Stimulated activated CD8-positive, alpha-beta memory T cell treated with anti-CD3 and anti-CD28 coated beads, Interleukin-7, amount 100 ng/mL, for 1 hour (primary cell): Measurements from ENCODE around the gene MAP3K5.

Experiments used
- DNase-seq, 2 donors: peaks; one replicate each; pipeline ENCODE4 v3.0.0-alpha.2; 2020; ENCODE audit warnings: low read depth in 2 of 2

Gene MAP3K5

GRCh38 chr6:136683209-136683941 lies 108.9 kb downstream of the MAP3K5 start:
- no peak for DNase-seq

GRCh38 chr6:136682292-136682691 lies 110.0 kb downstream of the MAP3K5 start:
- no peak for DNase-seq

GRCh38 chr6:136677822-136678221 lies 114.5 kb downstream of the MAP3K5 start:
- no peak for DNase-seq

- no peak for DNase-seq
These were observed 114.9 kb downstream of the MAP3K5 start for GRCh38 chr6:136677344-136677743.

GRCh38 chr6:136676075-136676474 lies 116.2 kb downstream of the MAP3K5 start:
- no peak for DNase-seq

- no peak for DNase-seq
These were observed 118.7 kb downstream of the MAP3K5 start for GRCh38 chr6:136673571-136673970.

- no peak for DNase-seq
These were observed 120.1 kb downstream of the MAP3K5 start for GRCh38 chr6:136672144-136672543.

GRCh38 chr6:136669299-136669699 lies 123.0 kb downstream of the MAP3K5 start:
- DNase-seq: no peak

- no peak for DNase-seq
These were observed 123.7 kb downstream of the MAP3K5 start for GRCh38 chr6:136668571-136668970.

GRCh38 chr6:136666041-136666440 lies 126.2 kb downstream of the MAP3K5 start:
- DNase-seq: no peak

- no peak for DNase-seq
These were observed 129.7 kb downstream of the MAP3K5 start for GRCh38 chr6:136662347-136663237.

GRCh38 chr6:136660727-136661126 lies 131.6 kb downstream of the MAP3K5 start:
- DNase-seq: no peak

- DNase-seq: no peak
These were observed 132.2 kb downstream of the MAP3K5 start for GRCh38 chr6:136659991-136660499.

- DNase-seq: no peak
These were observed 133.6 kb downstream of the MAP3K5 start for GRCh38 chr6:136658711-136659110.

- DNase-seq: no peak
These were observed 134.6 kb downstream of the MAP3K5 start for GRCh38 chr6:136657666-136658065.

- DNase-seq: no peak
These were observed 136.2 kb downstream of the MAP3K5 start for GRCh38 chr6:136656121-136656520.

GRCh38 chr6:136655239-136656014 lies 136.8 kb downstream of the MAP3K5 start:
- DNase-seq: no peak

- no peak for DNase-seq
These were observed 138.2 kb downstream of the MAP3K5 start for GRCh38 chr6:136654086-136654485.

GRCh38 chr6:136652656-136653055 lies 139.6 kb downstream of the MAP3K5 start:
- DNase-seq: no peak

GRCh38 chr6:136651982-136652381 lies 140.3 kb downstream of the MAP3K5 start:
- DNase-seq: no peak

GRCh38 chr6:136647363-136647852 lies 144.9 kb downstream of the MAP3K5 start:
- no peak for DNase-seq

- no peak for DNase-seq
These were observed 145.9 kb downstream of the MAP3K5 start for GRCh38 chr6:136646377-136646776.
